Activated CD4-positive, alpha-beta T cell treated with anti-CD3 and anti-CD28 coated beads, Interleukin-2, Interleukin-4, amounts not matched to agents 100 ng/mL and 50 ng/mL, durations not matched to agents 16 hours and 8 hours (primary cell): ENCODE measurements around the gene KCNIP3.
"Not testable (repeated sequence)": the region's sequence is repeated elsewhere in the genome, so short reads cannot be mapped to it uniquely, and the experiment has no call there.

Experiments used
- DNase-seq: peaks from one replicate; pipeline ENCODE4 v3.0.0-alpha.2; 2020; ENCODE audit warnings: low spot score

Gene KCNIP3

DNA sequence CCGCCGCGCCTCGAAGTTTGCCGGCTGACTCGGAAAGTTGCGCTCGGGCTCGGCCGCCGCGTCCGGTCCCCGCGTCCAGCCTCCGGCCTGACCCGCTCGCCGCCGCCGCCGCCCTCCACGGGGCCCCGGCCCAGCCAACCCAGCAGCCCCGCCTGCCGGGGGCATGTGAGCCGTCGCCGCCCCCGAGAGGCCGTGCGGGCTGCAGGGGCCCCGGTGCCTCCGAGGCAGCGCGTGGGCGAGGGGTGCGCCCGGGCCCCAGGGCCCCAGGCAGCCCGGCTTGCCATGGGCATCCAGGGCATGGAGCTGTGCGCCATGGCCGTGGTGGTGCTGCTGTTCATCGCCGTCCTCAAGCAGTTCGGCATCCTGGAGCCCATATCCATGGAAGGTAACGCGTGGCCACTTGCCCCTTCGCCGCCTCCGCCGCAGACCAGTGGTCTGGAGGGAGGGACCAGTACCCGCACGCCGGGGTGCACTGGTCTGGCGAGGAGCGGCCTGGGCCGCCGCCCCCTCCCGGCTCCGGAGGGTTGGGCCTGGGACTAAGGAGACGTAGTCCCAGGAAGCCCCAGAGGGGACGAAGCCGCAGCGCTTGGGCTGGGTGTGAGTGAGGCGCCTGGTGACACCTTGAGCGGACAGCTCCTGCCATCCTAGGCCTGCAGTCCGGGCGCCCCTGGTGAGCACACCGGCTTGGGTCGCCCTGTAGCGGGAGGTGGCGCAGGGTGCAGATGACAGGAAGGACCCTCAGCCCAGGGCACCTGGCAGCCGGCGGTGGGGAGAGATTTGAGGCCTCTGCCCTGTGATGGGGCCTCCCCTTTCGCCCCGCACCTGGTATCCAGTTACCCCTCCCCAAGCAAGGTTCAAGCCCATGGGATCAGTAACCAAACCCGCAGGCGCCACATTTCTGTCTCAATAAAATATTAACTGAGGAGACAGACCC is 49.9 kb downstream of the KCNIP3 start:
- no peak for DNase-seq

DNA sequence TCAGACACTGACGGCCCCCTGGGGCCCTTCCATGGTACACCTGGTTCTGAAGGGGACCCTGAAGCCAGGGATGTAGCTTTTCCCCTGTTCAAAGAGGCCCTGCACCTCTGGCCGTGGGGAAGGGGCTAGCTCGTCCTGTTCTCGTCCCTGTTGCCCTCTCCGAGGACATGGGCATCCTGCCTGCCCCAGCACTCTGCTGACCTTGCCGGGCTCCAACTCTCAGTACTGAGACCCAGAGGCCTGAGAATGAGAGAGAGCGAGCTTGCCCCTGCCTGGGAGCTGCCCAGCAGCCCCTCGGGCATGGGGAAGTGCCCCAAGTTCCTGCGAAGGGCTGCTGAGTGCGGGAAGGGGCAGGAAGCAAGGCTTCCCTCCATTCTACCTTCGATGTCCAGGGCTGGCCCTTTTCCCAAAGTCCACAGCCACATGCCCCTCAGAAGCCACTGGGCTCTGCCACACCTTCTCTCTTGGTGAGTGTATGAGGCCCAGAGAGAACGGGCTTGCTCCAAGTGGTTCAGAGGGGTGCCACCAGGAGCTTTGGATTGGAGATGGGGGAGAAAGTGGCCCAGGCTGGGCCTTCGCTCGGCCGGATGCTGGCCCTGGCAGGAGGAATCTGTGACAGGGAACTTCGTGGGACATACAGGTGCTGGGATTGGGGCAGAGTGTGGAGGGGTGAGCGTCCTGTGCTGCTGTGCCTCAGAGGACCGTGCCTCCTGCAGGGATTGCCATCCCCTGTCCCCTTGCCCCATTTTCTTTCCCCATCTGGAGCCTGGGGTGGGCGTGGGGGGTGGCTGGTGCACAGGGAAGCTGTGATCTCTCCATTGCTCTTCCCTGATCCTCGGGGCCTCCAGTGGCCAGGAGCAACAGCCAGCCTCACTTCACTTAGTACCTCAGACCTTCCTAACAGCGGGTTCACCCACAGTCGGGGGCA is 50.8 kb downstream of the KCNIP3 start:
- DNase-seq: no peak

DNA sequence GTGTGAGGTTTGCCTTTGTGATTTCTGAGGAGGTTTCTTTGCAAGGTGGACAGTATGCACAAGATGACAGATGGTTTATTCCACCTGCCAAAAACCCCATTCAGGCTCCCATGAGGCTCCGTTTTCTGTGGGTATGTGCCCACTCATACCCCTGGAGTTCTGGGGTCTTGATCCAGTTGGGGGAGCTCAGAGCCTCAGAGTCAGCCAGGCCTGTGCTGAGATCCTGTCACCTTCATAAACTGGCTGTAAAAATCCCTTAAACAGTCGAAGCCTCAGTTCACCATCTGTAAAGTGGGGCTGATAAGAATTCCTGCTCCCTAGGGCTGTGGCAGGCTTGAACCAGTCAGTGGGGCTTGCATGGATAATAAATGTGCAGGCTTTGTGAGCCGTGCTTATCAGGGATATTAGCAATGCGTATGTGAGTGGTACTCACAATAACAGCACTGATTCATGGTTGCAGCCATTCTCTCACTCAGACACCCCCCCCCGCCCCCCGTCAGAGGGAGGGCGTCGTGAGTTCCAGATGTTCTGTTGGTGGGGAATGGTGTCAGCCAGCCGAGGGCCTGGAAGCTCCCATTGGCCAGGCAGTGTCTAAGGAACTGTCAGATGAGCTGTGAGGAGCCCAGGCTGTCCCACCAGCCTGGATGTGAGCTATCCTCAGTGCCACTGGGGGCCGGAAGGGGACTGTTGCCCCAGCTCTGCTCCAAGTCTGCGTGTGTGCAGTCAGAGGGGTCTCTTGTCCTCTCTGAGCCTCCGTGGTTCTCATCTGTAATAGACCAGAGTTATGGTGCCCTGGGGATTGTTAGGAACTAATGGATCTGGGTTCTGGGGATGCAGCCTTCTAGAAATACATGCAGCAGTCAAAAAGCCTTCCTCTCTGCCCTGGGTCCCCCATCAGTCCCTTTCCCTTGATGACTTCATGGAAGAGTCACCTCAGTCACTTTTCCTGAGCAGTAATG is 51.7 kb downstream of the KCNIP3 start:
- no peak for DNase-seq

DNA sequence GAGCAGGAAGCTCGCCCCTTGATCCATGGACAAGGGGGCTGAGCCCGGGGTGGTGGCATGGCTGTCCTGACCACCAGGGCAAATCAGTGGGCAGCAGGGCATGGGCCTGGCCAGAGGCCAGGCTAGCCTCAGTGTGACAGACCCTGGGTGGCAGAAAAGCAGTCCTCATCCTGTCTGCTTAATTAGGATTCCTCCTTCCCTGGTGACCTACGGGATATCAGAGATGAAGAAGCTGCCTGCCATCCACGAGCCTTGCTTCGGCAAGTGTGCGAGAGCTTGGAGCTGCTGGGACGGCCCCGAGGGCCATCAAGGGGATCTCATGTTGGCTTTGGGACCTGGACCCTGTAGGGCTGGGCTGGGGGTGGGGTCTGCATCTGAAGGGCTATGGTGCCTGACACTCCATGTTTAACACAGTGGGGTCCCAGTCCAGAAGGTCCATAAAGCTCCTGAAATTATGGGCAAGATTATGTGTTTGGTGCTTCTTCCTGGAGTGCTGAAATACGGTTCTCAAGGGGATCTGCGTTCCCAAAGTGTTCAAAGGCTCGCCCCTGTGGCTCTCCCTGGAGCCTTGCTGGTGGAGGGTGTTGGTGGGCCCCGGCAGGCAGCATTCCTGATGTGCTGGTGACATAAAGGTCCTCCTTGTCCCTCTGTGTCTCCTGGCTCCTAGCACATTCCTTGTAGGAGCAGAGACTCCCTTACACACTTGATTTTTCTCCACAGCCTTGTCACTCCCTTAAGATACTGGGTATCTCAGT is 52.6 kb downstream of the KCNIP3 start:
- no peak for DNase-seq

DNA sequence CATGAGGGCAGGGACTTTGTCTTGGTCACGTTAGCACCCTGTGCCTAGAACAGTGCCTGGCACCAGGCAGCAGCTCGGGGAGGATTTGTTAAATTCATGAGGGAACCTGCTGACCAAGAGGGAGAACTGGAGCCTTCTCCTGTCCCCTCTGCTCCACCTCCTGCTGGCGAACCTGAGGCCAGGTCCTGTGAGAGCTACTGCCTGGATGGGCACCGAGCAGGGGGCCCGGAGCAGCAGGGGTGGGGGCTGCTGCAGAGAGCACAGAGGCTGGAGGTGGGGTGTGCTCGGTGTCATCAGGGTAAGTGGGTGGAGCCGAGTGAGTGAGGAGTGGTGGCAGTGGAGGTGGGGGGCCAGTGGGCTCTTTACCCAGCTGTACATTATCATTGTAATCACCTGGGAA is 53.2 kb downstream of the KCNIP3 start:
- DNase-seq: no peak

DNA sequence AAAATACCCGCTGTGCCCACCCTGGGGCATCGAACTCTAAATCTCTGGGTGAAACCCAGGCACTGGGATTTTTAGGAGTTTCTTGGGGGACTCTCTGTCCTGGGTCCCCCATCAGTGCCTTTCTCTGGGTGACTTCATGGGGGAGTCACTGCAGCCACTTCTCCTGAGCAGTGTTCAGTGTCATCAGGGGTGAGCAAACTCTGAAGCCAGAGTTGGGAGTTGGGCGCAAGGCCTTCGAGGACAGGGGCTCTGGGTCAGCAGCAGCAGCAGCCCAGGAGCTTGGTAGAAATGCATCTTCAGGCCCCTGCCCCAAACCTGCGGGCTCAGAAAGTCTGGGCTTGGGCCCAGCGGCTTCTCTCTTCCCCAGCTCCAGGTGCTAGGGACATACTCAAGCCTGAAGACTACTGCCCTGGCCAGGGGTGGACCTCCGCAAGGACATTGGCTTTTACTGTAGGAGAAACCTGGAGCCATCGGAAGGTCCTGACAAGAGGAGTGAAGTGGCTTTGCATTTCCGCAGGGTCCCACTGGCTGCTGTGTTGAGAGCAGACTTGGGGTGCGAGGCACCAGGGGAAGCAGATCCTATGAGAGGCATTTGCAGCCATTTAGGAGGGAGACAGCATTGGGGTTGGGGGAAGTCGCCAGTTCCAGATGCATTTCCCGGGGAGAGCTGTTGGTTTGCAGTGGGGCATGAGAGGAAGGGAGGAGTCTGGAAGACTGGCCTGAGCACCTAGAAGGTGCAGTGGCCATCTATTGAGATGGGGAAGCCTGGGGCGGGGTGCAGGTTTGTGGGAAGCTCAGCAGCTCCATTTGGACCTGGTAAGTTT is 53.8 kb downstream of the KCNIP3 start:
- no peak for DNase-seq

DNA sequence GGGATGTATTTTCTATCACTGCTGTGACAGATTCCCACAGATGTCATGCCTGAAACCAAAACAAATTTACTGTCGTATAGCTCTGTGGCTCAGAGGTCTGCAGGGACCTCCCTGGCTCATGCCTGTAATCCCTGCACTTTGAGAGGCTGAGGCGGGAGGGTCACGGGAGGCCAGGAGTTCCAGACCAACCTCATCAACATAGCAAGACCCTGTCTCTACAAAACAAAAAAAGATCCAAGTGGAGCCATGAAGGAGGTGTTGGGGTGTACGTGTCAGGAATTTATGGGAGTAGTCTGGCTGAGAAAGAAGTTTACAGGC is 54.4 kb downstream of the KCNIP3 start:
- no peak for DNase-seq

DNA sequence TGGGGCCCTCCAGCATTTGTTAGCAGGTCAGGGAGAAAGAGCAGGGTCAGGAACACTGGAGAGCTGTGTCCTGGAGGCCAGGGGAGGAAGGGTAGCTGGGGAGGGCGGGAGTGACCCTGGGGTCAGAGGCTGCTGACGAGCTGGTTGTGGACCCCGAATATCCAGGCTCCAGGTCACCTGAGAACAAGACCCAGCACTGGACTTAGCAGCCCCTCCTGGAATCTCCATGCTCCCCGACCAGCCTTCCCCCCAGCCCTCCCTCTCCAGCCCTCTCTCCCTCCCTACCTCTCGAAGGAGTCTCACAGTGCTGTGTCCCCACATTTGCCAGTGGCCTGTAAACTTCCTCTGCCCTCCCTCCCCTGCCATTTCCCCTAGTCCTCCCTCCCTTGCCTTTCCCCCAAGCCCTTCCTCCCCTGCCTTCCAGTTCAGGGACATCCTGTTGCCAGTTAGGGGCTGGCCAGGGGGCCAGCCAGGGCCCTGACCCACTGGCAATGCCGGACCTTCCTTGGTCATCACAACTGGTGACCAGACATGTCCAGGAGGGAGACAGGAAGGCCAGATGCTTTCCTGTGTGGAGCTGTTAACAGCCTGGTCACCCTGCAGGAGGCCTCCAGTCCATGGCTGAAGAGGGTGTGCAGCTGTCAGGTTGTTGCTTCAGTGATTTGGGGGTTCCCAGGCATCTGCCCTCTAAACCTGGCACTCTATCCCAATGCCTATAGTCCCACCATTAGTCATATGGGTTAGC is 55.3 kb downstream of the KCNIP3 start:
- DNase-seq: no peak

DNA sequence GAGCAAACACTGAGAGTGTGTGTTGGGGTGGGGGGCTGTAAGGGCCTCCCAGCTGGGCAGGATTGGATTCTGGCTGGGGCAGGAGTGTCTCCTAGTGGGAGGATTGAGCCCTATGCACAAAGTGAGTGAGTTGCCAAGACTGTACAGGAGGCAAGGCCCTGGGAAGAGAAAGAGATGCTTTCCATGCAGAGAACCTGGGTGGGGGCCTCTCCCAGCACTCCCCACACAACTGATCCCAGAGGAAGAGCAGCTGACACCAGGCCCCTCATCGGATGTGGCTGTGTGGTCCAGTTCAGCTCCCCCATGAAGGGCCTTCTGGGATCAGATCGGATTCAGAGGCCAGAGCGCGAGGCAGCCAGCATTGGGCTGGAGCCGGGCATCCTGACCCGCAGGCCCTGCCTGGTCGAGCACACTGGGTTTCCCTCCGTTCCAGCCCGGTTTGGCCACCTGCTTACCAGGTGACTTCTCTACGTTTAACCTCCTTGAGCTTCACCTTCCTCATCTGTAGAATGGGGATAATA is 56.0 kb downstream of the KCNIP3 start:
- no peak for DNase-seq

DNA sequence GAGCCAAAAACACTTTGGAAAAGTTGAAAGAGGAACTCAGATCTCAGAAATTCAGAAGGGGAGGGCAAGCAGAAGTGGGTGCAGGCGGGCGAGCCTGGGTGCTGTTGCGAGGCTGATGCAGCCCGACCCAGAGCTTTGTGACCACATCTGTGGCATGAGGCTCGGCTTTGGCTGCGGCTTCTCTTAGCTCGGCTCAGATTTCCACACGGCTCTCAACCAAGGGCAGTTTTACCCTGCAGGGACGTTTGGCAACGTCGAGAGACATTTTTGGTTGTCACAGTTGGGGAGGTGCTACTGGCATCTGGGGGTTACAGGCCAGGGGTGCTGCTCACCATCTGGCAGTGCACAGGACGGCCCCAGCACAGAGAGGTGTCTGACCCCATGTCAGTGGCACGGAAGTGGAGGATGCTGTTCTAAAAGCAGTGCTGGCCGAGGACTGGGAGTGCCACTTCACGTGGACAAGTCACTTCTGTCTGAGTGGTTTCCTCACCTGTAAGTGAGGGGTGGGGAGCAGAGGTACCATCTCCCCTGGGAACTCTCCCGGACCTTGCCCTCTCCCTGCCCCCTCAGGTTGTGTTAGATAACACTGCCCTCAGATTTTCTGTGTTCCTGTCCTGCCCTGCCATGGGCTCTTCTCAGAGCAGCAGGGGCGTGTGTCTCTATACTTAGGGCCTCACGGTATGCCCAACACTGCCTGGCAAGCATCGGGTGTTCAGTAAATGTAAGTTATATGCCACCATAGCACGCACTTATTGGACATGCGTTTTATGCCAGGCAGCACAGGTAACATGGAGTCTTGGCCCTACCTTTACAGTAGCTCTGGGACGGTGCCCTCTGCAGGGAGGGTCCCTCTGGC is 56.7 kb downstream of the KCNIP3 start:
- no peak for DNase-seq

DNA sequence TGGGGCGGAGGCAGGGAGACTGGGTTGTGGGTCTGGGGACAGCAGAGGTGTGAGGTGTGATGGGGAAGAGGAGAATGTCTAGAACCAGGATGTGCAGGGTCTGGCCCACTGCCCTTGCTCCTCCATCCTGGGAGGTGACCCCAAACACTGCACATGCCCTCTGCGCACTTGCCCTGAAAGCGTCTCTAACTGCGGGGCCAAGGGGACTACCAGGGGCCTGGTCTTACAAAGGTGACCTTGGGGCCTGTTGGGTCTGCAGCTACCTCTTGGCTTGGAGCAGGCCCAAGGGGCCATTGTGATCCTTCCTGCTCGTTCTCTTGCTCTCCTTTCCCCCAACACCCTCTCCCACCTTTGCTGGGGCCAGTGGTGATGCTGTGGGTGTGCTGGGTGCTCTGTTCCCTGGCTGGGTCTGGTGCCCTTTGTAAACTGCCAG is 57.3 kb downstream of the KCNIP3 start:
- DNase-seq: no peak

DNA sequence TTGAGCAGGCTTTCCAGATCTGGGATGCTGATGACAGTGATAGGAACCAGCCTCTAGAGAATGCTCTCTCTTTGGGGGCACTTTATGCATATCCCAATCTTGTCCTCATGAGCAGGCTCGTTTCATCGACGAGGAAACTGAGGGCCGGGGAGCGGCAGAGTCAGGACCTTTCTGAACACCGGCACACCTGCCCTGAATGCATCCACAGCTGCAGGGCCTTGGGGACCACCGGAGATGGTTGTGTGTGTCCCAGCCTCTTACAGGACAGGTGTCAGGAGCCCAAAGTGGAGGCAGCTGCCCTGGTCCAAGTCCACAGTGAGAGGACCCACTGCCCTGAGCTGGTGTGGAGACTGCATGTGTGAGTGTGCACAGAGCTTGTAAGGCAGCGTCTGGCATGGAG is 57.8 kb downstream of the KCNIP3 start:
- no peak for DNase-seq

DNA sequence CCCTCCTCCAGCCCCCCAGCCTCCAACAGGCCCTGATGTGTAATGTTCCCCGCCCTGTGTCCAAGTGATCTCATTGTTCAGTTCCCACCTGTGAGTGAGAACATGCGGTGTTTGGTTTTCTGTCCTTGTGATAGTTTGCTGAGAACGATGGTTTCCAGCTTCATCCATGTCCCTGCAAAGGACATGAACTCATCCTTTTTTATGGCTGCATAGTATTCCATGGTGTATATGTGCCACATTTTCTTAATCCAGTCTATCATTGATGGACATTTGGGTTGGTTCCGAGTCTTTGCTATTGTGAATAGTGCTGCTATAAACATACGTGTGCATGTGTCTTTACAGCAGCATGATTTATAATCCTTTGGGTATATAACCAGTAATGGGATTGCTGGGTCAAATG is 58.3 kb downstream of the KCNIP3 start:
- DNase-seq: not testable (repeated sequence)

DNA sequence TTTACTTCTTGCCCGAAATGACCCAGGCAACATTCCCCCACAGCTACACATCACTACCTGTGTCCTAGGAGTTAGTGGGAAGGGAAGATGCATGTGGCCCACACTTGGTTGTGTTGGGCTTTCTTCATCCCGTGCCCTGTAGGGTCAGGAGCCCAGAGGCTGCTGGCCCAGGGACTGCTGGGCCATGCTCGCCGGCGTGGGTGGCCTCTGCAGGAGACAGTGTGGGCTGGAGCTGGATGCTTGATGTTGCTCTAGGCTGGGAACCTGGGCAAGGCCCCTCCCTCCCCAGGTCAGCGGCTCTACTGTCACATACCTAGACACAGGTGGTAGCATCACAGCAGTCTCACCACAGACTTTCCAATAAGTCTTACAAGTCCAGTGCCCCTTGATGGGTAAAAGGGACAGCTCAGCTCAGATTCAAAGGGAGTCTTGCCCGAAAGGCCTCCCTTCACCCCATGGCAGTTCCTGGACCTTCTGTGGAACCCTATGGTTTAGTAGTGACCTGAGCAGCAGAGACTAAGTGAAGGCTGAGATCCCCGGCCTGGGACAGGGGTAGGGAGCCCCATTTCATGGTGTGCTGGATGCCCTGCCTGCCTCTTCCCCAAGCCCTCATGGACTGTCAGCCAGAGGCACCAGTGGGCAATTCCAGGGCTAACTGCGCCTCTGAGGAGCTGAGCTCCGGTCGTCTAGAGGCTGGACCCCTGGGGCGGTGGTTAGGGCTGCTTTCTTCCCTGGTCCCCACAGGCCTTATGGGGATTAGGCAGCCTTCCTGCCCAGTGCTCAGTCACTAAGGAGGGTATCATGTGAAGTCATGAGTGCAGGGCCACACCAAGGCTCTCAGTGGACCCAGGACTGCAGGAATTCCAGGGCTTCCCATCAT is 59.9 kb downstream of the KCNIP3 start:
- DNase-seq: no peak

DNA sequence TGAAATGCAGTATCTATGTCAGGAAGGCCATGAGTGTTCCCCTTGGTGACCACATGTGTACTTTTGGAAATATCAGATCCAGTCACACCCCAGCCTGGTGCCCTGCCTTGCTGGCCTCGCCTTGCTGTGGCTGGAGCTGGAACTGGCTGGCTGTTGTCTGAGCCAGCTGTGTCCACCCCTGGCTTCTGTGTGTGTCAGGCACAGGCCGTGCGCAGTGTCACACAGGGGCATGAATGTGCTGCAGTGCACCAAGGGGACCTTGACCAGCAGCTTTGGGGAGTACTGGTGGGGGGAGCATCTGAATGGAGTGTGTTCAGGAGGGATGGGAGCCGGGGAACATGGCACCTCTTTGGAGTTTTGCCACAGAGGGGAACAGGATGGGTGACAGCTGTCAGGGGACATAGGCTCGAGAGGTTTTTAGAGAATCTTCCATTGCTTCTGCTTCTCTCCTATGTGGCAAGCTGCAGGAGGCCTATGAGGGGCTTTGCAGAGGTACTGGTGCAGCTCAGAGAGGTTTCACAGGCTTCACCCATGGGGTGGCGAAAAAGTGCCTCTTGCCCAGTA is 60.7 kb downstream of the KCNIP3 start:
- DNase-seq: no peak

DNA sequence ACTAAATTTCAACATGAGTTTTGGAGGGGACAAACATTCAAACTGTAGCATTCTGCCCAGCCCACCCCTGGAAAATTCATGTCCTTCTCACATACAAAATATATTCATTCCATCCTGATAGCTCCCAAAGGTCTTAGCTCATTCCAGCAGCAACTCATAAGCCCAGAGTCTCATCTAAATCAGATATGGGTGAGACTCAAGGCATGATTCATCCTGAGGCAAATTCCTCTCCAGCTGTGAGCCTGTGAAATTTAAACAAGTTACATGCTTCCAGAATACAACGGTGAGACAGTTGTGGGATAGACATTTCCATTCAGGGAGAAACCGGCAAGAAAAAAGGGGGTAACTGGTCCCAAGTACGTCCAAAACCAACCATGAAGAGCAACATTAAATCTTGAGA is 61.9 kb downstream of the KCNIP3 start:
- no peak for DNase-seq

DNA sequence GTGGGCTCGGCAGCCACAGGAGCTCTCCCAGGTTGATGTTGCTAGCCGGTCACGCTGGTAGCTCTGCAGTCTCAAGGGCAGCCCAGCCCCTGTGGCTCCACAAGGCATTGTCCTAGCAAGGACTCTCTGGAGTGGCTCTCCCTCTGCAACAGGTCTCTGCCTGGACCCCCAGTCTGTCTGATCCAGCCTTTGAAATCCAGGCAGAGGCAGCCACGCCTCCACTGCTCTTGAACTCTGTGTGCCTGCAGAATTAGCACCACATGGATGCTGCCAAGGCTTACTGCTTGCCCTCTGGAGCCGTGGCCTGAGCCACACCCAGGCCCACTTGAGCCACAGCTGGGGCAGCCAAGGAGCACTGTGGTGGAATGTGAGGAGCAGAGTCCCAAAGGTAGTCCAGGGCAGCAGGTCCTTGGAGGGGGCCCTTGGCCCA is 62.4 kb downstream of the KCNIP3 start:
- no peak for DNase-seq
